T-helper 17 cell (primary cell): ENCODE measurements around the gene USB1. TPM values are rescaled to one million over a fixed set of nuclear protein-coding genes. Genes with fewer than 3 reads are reported as not detected.

Experiments used
- ATAC-seq: fragments of 150-1000 bp; cut with Tn5 transposase; 2 replicates; pipeline ENCODE4 v1.10.0; 2021; ENCODE audit warnings: mild to moderate bottlenecking, moderate library complexity
- DNase-seq, 3 donors: peaks; one replicate each; pipeline versions ENCODE4 v3.0.0 to v3.0.0-alpha.2; 2020 to 2021
- H3K9me3 ChIP-seq: one replicate; pipeline ENCODE4 v1.7.0; 2013; ENCODE audit warnings: low read length, mild to moderate bottlenecking; ENCODE audit not compliant: control insufficient read depth, poor library complexity, severe bottlenecking
- H3K27ac Mint-ChIP-seq: one replicate; pipeline ENCODE4 v1.8.0; 2022; ENCODE audit warnings: mild to moderate bottlenecking, moderate library complexity, mixed read lengths
- H3K27me3 Mint-ChIP-seq: one replicate; pipeline ENCODE4 v1.8.0; 2022; ENCODE audit warnings: mixed read lengths
- H3K36me3 Mint-ChIP-seq: one replicate; pipeline ENCODE4 v1.8.0; 2022; ENCODE audit warnings: low read depth, mixed read lengths
- H3K4me1 Mint-ChIP-seq: one replicate; pipeline ENCODE4 v1.8.0; 2022; ENCODE audit warnings: mild to moderate bottlenecking, mixed read lengths
- H3K4me3 Mint-ChIP-seq: one replicate; pipeline ENCODE4 v1.8.0; 2022; ENCODE audit warnings: mild to moderate bottlenecking, moderate library complexity, mixed read lengths
- total RNA-seq, 4 donors: library from RNA in 2 of 4; stranded (reverse) in 2 of 4; gene quantifications; one replicate each; pipeline ENCODE4 v1.2.3 and lab custom pipeline; 2022 to 2026

The USB1 gene
- total RNA-seq, 2 donors from 2014 or later: 34.1 to 35.7 TPM

- no peak for DNase-seq
- Mint-ChIP-seq H3K27me3 (no peaks in the 10 kb centered on the region), H3K27ac (no peak overlapping the region), H3K4me1 (peaks cover 33% of the 10 kb centered on the region), H3K36me3 (peaks cover 2% of the 10 kb centered on the region), H3K4me3 (no peak overlapping the region)
- no peak for ATAC-seq
- H3K9me3 ChIP-seq: no peaks in the 10 kb centered on the region
Measured at GRCh38 chr16:57993438-57993837, 7.8 kb upstream of the USB1 start.

GRCh38 chr16:57993897-57994296 lies 7.3 kb upstream of the USB1 start:
- DNase-seq (no peak), ATAC-seq (no peak)
- Mint-ChIP-seq H3K4me3 (peak overlapping the region; percentile 50), H3K27me3 (no peaks in the 10 kb centered on the region), H3K4me1 (peaks cover 37% of the 10 kb centered on the region), H3K36me3 (peaks cover 2% of the 10 kb centered on the region), H3K27ac (peak overlapping the region; percentile 83)
- no peaks in the 10 kb centered on the region for H3K9me3 ChIP-seq

GRCh38 chr16:57994361-57994760 lies 6.8 kb upstream of the USB1 start:
- Mint-ChIP-seq H3K4me3 (peak overlapping the region; percentile 55), H3K4me1 (peaks cover 42% of the 10 kb centered on the region), H3K36me3 (peaks cover 2% of the 10 kb centered on the region), H3K27ac (peak overlapping the region; percentile 83), H3K27me3 (no peaks in the 10 kb centered on the region)
- no peaks in the 10 kb centered on the region for H3K9me3 ChIP-seq
- ATAC-seq (no peak), DNase-seq (no peak)

GRCh38 chr16:57994778-57995177 lies 6.4 kb upstream of the USB1 start:
- peaks cover 2% of the 10 kb centered on the region for H3K36me3 Mint-ChIP-seq
- H3K4me1 Mint-ChIP-seq: peaks cover 43% of the 10 kb centered on the region
- H3K27ac Mint-ChIP-seq: peak overlapping the region; percentile 83
- DNase-seq (peak in 1 of 3 donors; percentile 24), ATAC-seq (peak; percentile 30)
- H3K27me3 Mint-ChIP-seq: no peaks in the 10 kb centered on the region
- H3K4me3 Mint-ChIP-seq: peak overlapping the region; percentile 55
- H3K9me3 ChIP-seq: no peaks in the 10 kb centered on the region

GRCh38 chr16:57995721-57996405 lies 5.3 kb upstream of the USB1 start:
- Mint-ChIP-seq H3K4me1 (peaks cover 37% of the 10 kb centered on the region), H3K27ac (peak overlapping the region; percentile 83), H3K27me3 (no peaks in the 10 kb centered on the region), H3K4me3 (peak overlapping the region; percentile 31), H3K36me3 (peaks cover 2% of the 10 kb centered on the region)
- H3K9me3 ChIP-seq: no peaks in the 10 kb centered on the region
- DNase-seq (no peak), ATAC-seq (no peak)

- no peak for ATAC-seq
- H3K4me1 Mint-ChIP-seq: peaks cover 42% of the 10 kb centered on the region
- no peak for DNase-seq
Measured at GRCh38 chr16:57996406-57997175, 4.6 kb upstream of the USB1 start.

GRCh38 chr16:57997176-57997527 lies 4.1 kb upstream of the USB1 start:
- Mint-ChIP-seq H3K27ac (peak overlapping the region; percentile 60), H3K4me1 (peaks cover 48% of the 10 kb centered on the region), H3K4me3 (peak overlapping the region; percentile 87), H3K36me3 (peaks cover 2% of the 10 kb centered on the region), H3K27me3 (no peaks in the 10 kb centered on the region)
- H3K9me3 ChIP-seq: no peaks in the 10 kb centered on the region
- DNase-seq (no peak), ATAC-seq (no peak)

More at GRCh38 chr16:57996406-57997175, 4.6 kb upstream of the USB1 start:
- H3K27me3 Mint-ChIP-seq: no peaks in the 10 kb centered on the region
- H3K9me3 ChIP-seq: no peaks in the 10 kb centered on the region
- peaks cover 2% of the 10 kb centered on the region for H3K36me3 Mint-ChIP-seq
- H3K4me3 Mint-ChIP-seq: peak overlapping the region; percentile 39
- H3K27ac Mint-ChIP-seq: peak overlapping the region; percentile 83

GRCh38 chr16:57997528-57998265 lies 3.5 kb upstream of the USB1 start:
- no peak for ATAC-seq
- H3K4me3 Mint-ChIP-seq: peak overlapping the region; percentile 87
- H3K4me1 Mint-ChIP-seq: peaks cover 48% of the 10 kb centered on the region
- H3K36me3 Mint-ChIP-seq: peaks cover 2% of the 10 kb centered on the region
- H3K27me3 Mint-ChIP-seq: no peaks in the 10 kb centered on the region
- H3K27ac Mint-ChIP-seq: peak overlapping the region; percentile 93
- no peak for DNase-seq
- H3K9me3 ChIP-seq: no peaks in the 10 kb centered on the region

GRCh38 chr16:57998486-57998885 lies 2.7 kb upstream of the USB1 start:
- H3K4me3 Mint-ChIP-seq: peak overlapping the region; percentile 87
- peak; percentile 24 for ATAC-seq

GRCh38 chr16:57998992-57999365 lies 2.2 kb upstream of the USB1 start:
- H3K27ac Mint-ChIP-seq: peak overlapping the region; percentile 93
- DNase-seq (no peak), ATAC-seq (no peak)
- peak overlapping the region; percentile 87 for H3K4me3 Mint-ChIP-seq
- H3K4me1 Mint-ChIP-seq: peaks cover 48% of the 10 kb centered on the region
- no peaks in the 10 kb centered on the region for H3K27me3 Mint-ChIP-seq
- H3K9me3 ChIP-seq: no peaks in the 10 kb centered on the region
- peaks cover 5% of the 10 kb centered on the region for H3K36me3 Mint-ChIP-seq

More at GRCh38 chr16:57998486-57998885, 2.7 kb upstream of the USB1 start:
- H3K9me3 ChIP-seq: no peaks in the 10 kb centered on the region
- H3K27ac Mint-ChIP-seq: peak overlapping the region; percentile 93
- H3K36me3 Mint-ChIP-seq: peaks cover 2% of the 10 kb centered on the region
- no peaks in the 10 kb centered on the region for H3K27me3 Mint-ChIP-seq
- H3K4me1 Mint-ChIP-seq: peaks cover 45% of the 10 kb centered on the region
- peak in 2 of 3 donors; percentile 37 to 46 for DNase-seq

- H3K4me1 Mint-ChIP-seq: peaks cover 49% of the 10 kb centered on the region
- H3K27me3 Mint-ChIP-seq: no peaks in the 10 kb centered on the region
- H3K27ac Mint-ChIP-seq: peak overlapping the region; percentile 93
- peaks cover 5% of the 10 kb centered on the region for H3K36me3 Mint-ChIP-seq
- H3K4me3 Mint-ChIP-seq: peak overlapping the region; percentile 87
- ATAC-seq (peak; percentile 24), DNase-seq (no peak)
- H3K9me3 ChIP-seq: no peaks in the 10 kb centered on the region
Measured at GRCh38 chr16:57999366-57999970, 1.7 kb upstream of the USB1 start.

- peak; percentile 17 for ATAC-seq
Measured at GRCh38 chr16:57999971-58000705, 1.1 kb upstream of the USB1 start, which contains the start of gene ZNF319. Gene ZNF319, minus strand, starts transcription at chr16:58000672. Its CDS starts 2,407 bp downstream, at chr16:57998265.

More at GRCh38 chr16:57999971-58000705, 1.1 kb upstream of the USB1 start, which contains the start of gene ZNF319:
- no peaks in the 10 kb centered on the region for H3K27me3 Mint-ChIP-seq
- peaks cover 5% of the 10 kb centered on the region for H3K36me3 Mint-ChIP-seq
- H3K4me3 Mint-ChIP-seq: peak within 1 kb of the TSS; percentile 94
- no peak for DNase-seq
- peaks cover 50% of the 10 kb centered on the region for H3K4me1 Mint-ChIP-seq
- no peaks in the 10 kb centered on the region for H3K9me3 ChIP-seq
- peak within 1 kb of the TSS; percentile 93 for H3K27ac Mint-ChIP-seq
